ENCODE results near the gene SAPCD1.

The SAPCD1 gene

GRCh38 chr6:31762356-31762755, at the start of gene SAPCD1:
Gene SAPCD1, plus strand, starts transcription at chr6:31762656. Its CDS starts 399 bp downstream, at chr6:31763055.
- DNase-seq, result no peak

DNA sequence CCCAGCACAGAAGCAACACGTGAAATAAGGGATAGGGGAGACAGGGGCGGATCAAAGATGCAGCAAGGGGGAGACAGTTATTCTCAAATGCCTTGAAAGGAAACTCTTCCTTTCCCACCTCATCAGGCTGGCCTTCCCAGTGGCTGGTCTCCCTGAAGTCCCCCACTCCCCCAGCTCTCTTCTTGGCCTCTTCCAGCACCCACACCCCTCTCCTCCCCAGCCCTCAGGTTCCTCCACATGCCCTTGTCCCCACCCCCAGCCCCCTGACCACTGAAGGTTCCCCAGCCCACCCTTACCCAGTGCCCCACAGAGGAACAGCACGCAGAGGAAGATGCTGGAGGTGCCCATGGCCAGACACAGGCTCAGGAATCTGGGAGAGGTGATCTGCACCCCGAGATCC, 49.0 kb upstream of the SAPCD1 start:
- no peak for DNase-seq

DNA sequence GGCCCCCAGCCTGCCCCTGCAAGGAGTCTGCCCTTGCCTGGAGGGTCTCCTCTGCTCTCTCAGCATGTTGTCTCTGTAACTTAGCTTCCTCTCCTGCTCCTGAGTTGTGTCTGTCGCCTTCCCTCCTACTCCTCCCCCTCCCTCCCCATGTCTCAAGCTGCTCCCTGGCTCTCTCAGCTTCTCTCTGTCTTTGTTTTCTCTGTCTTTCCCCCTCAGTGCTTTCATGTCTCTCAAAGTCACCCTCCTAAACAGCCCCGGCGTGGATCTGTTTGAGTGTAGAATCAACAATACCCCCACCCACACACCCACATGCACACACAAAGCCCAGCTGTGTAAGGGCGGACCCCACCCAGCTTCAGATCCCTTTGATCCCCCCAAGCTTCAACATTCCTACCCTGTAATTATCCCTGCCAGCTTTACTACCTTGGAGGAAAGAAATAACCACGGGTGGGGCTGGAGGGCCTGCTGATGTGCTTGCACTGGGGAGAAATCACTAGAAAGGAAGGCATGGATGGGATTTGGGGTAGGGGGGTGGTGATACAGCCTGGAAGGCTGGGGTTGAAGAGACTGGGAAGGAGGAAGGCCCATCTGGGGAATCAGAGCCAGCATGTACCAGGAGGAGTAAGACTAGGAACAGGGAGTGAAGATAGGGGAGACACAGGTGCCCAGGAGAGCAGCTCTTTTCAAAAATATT, 48.3 kb upstream of the SAPCD1 start:
- DNase-seq, result no peak

GRCh38 chr6:31715022-31715958, 47.2 kb upstream of the SAPCD1 start, which contains the start of gene LY6G6D:
Gene LY6G6D, plus strand, starts transcription at chr6:31715348. Its CDS starts 8 bp downstream, at chr6:31715356.
- no peak for DNase-seq

DNA sequence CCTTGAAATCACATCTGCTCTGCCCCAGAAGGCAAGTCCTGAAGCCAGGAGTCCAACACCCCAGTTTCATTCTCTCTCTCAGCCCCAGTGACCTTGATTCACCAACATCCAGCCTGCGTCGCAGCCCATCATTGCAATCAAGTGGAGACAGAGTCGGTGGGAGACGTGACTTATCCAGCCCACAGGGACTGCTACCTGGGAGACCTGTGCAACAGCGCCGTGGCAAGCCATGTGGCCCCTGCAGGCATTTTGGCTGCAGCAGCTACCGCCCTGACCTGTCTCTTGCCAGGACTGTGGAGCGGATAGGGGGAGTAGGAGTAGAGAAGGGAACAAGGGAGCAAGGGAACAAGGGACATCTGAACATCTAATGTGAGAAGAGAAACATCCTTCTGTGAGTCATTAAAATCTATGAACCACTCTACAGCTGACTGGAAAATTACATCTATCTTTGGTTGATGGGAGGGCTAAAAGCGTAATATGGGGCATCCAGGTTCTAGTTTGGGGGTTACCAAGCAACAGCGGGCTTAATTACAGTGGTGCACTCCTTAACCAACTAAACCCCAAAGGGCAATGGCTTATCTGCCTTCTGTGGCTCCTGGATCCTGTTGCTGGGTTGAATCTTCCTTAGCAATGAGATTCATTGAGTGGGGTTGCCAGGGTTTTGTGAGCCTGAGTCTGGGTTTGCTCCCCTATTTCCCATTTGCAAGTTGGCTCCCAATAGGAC, 44.8 kb upstream of the SAPCD1 start:
- DNase-seq, result no peak

GRCh38 chr6:31718265-31718664, 44.2 kb upstream of the SAPCD1 start:
- no peak for DNase-seq

DNA sequence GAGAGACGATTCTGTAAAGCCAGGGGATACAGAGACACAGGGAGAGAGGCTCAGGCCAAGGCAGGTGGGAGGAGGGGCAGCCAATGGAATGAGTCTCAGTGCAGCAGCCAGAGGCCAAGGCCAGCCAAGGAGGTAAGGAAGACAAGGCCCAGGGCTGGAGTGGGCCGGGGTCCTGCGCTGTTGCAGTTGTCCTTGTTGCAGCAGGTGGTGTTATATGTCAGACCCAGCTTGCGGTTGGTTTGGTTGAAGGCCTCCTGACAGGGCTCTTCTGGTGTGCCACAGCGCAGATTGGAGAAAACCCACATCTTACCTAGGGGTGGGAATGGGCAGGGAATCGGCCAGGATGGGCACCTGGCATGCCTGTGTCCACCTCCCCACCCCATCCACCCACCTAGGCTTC, 43.5 kb upstream of the SAPCD1 start:
- no peak for DNase-seq

GRCh38 chr6:31720196-31720770, 42.2 kb upstream of the SAPCD1 start:
- no peak for DNase-seq

- DNase-seq, result no peak
Observed at GRCh38 chr6:31721351-31722020, 41.0 kb upstream of the SAPCD1 start, which contains the start of gene LY6G6C. Gene LY6G6C, minus strand, starts transcription at chr6:31721746. Its CDS starts 67 bp downstream, at chr6:31721679.

DNA sequence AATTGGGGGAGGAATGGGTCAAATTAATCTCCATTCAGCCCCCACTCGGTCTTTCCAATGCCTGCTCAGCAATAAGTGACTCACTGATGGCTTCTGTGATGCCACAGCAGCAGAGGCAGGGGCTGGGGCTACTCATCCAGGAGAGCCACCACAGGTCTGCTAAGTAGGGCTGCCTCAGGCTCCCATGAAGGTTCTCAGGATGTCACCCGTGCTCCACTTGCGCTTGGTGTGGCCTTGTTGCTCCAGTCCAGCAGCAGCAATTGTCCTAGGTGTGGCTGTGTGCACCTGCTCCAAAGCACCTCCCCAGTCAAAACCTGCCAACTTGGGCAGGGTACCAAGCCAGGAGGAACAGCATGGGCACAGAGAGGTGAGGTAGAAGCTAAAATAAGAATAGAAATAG, 40.3 kb upstream of the SAPCD1 start:
- no peak for DNase-seq

DNA sequence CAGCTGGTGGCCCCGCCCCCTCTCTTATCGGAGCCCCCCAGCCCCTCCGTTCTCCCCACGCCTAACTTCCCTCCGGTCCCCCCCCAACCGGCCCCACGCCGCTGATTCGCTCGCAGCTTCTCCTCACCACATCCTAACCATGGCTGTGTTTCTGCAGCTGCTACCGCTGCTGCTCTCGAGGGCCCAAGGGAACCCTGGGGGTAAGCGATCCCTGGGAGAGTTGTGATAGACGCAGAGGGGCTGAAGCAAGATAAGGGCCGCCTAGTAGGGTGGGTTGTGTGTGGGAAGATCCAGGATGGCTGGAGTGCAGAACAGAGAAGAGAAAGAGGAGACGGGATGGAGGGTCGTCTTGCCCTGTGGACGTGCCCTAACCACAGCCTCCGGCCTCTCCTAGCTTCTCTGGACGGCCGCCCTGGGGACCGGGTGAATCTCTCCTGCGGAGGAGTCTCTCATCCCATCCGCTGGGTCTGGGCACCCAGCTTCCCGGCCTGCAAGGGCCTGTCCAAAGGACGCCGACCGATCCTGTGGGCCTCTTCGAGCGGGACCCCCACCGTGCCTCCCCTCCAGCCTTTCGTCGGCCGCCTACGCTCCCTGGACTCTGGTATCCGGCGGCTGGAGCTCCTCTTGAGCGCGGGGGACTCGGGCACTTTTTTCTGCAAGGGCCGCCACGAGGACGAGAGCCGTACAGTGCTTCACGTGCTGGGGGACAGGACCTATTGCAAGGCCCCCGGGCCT, 39.0 kb upstream of the SAPCD1 start, which contains the start of gene MPIG6B:
Gene MPIG6B (plus strand): TSS at position 129 of the 735 bp plus-strand sequence. CDS start 11 bp downstream, at position 140.
- DNase-seq, result no peak

DNA sequence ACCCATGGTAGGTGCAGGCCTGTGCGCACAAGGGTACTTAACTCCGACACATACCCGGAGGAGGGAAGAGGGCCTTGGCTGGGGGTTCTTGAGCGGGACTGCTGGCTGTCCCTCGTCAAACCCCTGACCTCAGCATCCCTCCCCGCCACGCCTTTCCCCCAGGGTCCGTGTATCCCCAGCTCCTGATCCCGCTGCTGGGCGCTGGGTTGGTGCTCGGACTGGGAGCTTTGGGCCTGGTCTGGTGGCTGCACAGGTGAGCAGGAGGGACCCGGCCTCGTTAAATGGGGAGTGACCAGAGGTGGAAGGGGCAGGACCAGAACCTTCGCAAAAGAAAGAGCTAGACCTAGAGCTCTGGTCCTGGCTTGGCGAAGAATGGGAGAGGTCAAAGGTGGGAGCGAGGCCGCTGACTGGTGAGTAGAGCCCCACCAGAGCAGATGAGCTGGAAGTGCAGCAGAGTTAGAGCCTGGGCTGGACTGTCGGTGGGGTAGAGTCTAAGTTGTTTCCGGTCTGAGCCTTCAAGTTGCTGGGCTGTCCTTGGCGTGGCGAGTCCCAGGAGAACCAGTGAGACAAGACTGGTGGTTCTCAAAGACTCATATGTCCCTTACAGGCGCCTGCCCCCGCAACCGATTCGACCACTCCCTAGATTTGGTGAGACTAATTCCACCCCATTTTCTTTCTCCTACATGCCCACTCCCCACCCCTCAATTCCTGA, 38.3 kb upstream of the SAPCD1 start:
- no peak for DNase-seq

- no peak for DNase-seq
Observed at GRCh38 chr6:31725502-31726350, 36.7 kb upstream of the SAPCD1 start.

- DNase-seq, result peak; percentile 54
Observed at GRCh38 chr6:31727034-31727716, 35.3 kb upstream of the SAPCD1 start.

- no peak for DNase-seq
Observed at GRCh38 chr6:31727717-31728671, 34.5 kb upstream of the SAPCD1 start.

GRCh38 chr6:31728767-31729514, 33.5 kb upstream of the SAPCD1 start, which contains the start of gene DDAH2:
Gene DDAH2, minus strand, starts transcription at chr6:31729299. Its CDS starts 138 bp downstream, at chr6:31729161.
- DNase-seq, result no peak

DNA sequence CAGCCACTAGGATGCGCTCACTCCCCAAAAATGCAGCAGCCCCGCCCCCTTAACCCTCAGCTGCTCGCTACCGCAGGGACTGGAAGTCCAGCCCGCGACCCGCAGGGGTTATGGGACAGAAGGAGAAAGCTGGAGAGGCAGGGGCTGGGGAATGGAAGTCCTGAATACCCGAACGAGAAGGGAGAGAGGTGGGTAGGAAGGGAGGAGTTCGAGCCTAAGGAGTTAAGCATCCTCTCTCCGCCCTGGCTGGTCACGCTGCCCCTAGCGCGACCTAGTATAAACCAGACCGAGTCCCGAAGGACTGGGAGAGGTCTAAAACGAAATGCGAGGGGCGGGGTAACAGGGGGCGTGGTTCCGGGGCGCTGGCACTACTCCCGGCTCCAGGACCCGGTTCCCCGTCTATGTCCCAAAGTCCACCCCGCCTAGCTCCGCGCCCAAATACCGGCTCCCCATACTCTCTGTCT, 32.9 kb upstream of the SAPCD1 start:
- peak; percentile 89 for DNase-seq

All from CD4-positive, alpha-beta T cell treated with Interleukin-6 for 4 hours (primary cell).